Fibroblast of skin of left biceps (primary cell): ENCODE results near the gene MKS1.

Experiments
- DNase-seq, 2 experiments: peaks; one replicate each; pipeline ENCODE4 v3.0.0-alpha.2; 2013; ENCODE audit warnings: low read depth in 2 of 2

Gene MKS1

DNA sequence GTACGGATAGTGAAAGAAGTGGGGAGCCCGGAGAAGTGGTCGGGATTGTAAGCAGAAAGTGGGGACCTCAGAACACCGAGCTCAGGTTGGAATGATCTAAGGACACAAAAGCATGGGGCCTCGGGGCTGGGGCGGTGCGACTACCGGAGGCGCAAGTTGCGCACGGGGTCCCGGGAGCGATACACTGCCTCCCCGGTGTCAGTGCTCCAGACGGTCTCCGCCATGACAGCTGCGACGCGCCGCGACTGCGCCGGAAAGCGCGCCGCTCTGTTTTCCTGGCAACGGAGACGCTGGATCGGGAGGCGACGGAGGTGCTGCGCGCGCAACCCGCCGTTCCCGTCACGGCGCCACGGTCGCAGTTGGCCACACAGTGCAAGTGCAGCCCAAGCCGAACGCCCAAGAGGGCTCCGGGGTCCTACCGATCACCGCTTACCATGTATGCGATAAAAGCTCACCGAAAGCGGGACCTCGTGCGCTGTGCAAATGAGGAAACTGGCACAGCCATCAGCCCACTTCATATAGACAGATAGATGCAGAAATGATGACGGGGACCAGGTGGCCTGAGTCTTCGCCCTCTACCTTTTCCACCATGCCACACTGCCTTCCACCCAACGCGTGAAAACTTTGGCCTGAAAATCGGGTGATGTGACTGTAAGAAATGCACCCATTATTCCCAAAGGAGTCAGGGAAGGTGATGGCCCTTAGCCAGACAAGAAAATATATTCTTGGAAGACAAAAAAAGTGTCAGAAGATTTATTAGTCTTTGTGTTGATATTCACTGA is at the start of gene MKS1:
Gene MKS1, minus strand, starts transcription at position 249 of the 782 bp plus-strand sequence. Its CDS starts 25 bp downstream, at position 224.
- peak; percentile 67 to 69 for DNase-seq

DNA sequence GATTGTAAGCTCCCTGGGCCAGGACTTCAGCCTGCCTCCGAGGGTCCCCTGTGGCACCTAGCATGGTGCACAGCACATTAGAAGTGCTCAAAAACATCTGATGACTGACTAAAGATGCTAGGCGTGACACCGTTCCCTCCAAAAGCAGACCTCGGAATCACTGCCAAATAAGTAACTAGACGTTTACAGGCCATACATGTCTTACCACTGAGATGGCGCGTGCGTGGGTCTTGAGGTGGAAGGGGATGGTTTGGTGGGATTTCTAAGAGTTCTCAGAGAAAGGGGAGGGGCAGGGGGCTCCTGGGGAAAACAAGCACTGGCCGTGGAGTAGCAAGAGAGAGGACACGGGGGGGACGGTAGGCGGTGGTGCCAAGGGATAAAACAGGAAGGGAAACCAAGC is 49.3 kb upstream of the MKS1 start:
- DNase-seq, result no peak

DNA sequence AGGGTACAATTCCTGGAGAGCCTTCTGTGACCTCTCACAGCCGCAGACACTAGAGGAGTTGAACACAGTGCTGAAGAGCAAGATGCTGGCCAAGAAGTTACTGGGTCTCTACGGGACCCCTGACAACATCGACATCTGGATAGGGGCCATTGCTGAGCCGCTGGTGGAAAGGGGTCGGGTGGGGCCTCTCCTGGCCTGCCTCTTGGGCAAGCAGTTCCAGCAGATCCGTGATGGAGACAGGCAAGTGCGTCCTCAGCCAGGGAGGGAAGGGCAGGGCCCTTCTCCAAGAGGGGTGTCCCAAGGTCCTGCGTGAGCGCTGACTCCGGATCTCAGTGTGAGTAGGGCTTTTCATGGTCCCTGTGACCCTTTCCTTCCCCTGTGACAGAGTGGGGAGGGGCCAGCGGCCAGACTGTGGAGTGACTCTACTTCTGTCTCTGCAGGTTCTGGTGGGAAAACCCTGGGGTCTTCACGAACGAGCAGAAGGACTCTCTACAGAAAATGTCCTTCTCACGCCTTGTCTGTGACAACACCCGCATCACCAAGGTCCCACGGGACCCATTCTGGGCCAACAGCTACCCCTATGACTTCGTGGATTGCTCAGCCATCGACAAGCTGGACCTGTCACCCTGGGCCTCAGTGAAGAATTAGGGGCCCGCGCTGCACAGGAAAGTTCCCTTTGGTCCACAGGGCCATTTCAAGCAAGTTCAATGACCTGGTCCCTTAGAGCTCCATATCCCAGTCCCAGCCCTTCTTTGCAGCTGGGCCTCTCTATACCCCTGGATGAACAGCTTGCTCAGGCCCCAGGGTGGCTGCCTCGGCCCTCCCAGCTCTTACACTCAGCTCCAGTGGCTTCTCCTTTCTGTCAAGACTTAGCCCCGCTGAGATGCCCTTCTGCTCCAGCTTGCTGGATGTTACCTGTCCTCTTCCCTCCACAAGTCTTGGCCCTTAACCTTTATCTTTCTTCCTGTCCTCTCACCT is 48.6 kb upstream of the MKS1 start:
- no peak for DNase-seq

DNA sequence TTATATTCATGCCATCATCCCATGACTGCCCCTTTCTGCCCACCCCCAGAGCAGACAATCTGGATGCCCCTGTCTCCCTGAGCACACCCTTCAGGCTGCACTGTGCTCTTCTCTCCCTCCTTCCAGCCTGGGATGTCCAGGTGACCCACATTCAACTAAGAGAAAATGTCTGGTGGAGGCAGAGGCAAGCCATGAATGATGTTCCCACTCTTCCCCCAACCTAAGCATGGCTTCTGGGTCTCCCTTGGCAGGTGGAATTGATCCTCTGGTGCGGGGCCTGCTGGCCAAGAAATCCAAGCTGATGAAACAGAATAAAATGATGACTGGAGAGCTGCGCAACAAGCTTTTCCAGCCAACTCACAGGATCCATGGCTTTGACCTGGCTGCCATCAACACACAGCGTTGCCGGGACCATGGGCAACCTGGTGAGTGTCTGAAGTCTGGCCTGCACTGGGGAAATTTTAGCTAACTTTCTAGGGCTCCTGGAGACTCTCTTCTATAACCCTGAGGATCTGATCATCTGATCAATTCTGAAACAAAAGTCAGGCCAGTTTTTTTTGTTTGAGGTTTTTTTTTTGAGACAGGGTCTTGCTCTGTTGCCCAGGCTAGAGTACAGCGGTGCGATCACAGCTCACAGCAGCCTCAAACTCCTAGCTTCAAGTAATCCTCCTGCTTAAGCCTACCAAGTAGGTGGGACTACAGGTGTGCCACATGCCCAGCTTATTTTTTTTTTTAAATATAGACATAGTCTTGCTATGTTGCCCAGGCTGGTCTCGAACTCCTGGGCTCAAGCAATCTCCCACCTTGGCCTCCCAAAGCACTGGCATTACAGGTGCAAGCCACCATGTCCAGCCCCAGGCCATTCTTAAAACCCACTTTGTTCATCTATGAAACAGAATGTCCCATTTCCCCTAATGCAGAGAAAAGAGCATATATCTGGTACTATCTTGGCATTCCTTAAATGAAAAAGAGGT is 47.1 kb upstream of the MKS1 start:
- DNase-seq, result no peak

DNA sequence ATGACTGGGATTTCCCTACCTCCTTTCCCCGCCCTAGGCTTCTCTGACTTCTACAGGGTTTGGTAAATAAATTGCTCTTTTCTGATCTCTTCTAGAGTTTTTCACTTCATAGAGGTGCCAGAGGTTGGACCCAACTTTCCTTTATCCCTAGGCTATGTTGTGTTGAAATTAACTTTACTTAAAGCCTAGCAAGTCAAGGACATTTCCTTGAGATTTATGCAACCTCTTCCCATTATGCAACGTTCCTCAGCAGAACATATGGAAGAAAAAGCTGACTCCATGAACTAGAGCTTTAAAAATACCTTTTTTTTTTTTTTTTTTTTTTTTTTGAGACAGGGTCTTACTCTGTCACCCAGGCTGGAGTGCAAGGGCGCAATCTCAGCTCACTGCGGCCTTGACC is 46.2 kb upstream of the MKS1 start:
- DNase-seq, result no peak

DNA sequence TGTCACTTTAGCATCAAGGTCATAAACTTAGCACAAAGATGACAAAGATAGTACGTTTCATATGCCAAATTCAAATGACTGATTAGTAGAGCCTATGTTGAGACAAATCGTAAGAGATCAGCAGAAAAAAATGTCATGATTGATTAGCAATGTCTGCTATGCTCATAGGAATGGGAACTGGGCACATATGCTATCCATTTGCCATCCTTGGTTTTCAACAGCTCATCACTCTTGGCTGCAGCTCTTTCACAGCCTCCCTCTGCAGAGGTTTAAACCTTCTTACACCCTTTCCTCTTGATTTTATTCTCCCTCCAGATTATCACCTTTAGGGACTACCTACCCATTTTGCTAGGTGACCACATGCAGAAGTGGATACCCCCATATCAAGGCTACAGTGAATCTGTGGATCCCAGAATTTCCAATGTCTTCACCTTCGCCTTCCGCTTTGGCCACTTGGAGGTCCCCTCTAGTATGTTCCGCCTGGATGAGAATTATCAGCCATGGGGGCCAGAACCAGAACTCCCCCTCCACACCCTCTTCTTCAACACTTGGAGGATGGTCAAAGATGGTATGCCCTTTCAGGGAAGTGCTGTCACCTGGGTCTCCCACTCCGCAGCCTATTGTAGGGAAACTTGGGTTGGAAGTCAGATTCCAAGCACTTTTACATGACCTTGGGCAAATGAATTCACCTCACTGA is 45.5 kb upstream of the MKS1 start:
- DNase-seq, result no peak

DNA sequence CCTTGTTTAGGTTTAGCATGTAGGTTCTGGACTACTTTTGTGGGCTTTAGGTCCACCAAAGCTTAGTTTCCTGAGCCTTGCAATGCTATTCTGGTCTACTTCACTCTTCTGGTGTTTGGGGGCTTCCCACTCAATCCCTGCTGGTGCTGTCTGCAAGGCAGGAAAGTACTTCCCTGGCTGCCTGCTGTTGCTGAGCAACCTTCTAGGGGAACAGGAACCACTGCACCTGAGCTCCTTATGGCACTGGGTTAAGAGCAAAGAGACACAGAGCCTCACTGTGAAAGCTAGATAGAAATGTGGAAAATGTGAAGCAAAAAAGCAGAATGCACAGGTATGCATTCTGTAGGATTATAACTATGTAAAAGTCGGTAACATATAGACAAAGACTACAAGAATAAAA is 44.7 kb upstream of the MKS1 start:
- DNase-seq, result no peak

DNA sequence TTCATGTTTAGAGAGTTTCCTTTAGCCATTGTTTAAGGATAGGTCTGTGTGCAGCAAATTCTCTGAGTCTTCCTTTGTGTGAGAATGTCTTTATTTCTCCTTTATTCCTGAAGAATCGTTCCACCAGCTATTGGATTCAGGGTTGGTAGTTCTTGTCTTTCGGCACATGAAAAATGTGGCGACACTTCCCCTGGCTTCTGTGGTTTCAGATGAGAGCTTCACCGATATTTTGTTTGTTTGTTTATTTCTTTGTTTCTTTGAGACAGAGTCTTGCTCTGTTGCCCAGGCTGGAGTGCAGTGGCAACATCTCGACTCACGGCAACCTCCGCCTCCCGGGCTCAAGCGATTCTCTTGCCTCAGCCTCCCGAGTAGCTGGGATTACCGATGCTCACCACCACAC is 43.1 kb upstream of the MKS1 start:
- no peak for DNase-seq

DNA sequence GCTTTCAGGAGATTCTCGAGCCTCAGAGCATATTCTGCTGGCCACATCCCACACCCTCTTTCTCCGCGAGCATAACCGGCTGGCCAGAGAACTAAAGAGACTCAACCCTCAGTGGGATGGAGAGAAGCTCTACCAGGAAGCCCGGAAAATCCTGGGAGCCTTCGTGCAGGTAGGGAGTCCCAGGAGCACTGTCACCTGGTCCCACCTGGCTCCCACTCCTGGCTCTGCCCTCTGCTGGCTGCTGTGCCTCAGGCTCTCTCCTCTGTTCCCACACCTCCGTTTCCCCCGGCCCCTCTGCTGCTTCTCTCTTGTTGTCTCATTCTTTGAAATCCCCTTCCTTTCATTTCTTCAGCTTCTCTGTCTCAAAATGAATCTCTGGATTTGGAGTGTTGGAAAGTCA is 35.7 kb upstream of the MKS1 start:
- DNase-seq, result no peak

DNA sequence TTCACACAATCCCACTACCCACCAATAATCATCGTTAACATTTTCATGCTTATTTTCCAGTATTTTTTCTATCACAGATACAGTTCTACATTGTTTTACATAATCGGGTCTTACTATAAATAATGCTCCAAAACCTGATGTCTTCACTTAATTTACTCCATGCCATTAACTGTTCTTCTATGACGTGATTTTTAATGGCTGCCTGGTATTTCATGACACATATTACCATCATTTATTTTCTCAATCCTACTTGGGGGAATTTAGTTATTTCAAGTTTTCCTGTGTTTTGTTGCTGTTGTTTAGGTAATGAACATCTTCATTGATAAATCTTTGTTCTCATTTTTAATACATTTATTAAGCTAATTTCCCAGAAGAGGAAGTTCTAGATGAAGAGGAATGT is 34.0 kb upstream of the MKS1 start:
- DNase-seq, result no peak

DNA sequence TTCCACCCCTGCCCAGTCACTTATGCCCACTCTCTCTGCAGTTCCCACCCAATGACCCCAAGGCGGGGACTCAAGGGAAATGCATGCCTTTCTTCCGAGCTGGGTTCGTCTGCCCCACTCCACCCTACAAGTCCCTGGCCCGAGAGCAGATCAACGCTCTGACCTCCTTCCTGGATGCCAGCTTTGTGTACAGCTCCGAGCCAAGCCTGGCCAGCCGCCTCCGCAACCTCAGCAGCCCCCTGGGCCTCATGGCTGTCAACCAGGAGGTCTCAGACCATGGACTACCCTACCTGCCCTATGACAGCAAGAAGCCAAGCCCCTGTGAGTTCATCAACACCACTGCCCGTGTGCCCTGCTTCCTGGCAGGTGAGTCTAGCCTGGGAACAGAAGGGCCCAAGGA is 33.1 kb upstream of the MKS1 start:
- no peak for DNase-seq

DNA sequence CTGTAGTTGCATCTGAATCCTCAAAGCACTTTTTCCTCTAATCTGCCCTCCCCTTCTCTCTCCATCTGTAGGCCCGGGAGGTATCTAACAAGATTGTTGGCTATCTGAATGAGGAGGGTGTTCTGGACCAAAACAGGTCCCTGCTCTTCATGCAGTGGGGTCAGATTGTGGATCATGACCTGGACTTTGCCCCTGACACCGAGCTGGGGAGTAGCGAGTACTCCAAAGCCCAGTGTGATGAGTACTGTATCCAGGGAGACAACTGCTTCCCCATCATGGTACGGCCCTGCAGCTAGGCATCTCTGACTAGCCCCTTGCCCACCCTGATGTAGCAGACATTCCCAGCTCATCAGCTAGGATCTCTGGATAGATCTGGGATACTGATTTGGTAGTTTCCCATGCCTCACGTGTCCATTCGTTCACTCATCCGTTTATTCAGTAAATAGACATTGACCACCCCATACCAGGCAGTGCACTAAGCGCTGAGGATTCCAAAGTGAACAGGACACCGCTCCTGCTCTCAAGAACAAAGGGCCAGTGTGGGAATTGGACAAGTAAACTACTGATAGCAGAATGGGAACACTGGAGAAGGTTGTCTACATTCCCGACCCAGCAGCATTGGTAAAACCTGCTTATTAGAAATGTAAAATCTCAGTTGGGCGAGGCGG is 31.4 kb upstream of the MKS1 start:
- DNase-seq, result no peak

DNA sequence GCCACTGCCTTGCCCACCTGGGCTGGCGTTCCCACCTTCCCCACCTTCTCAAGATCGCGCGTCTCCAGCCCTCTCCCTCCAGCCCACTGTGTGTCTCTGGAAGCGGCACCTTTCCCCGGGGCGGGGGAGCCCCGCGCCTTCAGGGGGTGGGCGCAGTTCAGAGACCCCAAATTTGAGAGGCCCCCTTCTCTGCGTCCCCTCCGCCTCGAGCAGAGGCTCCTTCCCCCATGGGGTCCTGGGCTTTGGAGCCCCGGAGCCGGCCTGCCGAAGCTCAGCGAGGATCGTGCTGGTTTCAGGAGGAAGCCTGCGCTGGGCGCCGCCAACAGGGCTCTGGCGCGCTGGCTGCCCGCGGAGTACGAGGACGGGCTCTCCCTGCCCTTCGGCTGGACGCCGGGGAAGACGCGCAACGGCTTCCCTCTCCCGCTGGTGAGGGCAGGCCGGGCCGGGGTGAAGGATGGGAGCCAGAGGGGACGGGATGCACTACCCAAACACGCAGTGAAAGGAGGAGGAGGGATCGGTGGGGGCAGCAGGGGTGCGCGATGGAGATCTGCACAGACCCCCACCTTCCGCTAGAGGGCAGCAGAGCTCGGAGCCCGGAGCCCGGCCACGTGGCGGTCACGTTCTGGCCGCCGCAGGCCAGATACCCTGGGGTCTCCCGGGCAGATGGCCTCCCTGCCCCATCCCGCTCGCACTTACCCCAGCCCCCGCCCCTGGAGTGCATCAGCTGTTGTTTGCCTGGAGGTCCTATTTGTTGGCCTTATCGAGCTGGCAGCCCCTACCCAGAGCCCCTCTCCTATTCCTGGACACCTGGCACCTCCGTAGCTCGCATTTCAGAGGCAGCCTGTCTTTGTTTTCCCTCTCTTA is 30.4 kb upstream of the MKS1 start:
- DNase-seq, result peak; percentile 5 to 16

DNA sequence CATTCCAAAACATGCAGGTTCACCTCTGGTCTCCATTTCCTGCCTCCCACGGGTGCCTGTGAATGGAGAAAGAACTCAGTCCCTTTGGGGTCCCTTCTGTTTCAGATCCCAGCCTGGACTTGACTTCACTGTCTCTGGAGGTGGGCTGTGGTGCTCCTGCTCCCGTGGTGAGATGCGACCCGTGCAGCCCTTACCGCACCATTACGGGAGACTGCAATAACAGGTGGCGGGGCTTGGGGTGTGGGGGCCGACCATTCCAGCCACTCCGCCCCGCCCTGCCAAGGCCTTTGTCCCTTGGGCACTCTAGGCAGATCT is 29.9 kb upstream of the MKS1 start:
- DNase-seq, result no peak

DNA sequence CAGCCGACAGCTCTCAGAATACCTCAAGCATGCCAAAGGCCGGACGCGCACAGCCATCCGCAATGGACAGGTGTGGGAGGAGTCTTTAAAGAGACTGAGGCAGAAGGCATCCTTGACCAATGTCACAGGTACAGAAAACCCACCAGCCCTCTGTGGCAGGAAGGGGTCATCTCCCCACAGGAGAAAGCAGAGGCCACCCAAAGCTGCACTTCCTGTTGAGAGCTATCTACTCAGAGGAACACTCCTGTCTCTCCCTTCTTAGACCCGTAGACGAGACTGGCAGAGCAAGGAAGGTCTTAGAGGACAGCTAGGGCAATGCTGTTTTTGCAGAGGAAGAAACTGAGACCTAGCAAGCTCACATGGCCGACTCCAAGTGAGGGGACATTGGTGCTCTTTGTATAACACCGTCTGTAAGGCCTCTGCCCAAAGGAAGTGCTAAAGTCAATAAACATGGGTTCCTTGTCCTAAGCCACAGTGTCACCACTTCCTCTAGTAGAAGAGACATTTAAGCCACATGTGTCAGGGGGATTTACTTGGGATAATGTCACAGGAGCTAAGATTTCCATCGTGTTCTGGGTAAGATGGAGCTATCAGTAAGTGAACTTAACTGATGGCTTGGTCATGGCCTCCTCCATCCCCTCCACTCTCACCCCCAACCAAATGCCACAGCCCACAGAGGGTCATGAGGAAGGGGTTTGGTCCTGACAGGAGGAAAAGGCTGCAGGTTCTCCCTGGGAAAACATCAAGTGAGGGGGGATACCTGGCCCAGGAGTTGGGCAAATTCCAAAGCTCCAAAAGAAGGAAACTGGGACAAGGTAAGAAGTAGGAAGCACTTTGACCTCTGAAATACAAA is 28.7 kb upstream of the MKS1 start:
- no peak for DNase-seq

DNA sequence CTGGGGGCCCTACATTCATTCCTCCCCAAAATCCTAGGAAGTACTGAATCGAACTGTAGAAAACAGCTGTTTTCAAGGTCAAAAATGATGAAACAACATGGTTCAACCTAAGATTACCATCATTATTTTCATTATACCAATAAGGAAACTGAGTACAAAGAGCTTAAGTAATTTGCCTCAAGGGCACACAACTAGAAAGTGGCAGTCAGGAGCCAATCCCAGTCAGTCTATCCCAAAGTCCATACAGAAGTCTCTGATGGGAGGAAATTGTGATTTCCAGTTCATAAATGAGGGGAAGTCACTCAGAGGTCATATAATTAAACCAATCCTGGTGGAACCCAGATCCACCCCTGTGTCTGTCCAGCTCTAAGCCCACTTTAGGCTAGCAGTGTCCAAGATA is 27.7 kb upstream of the MKS1 start:
- no peak for DNase-seq

DNA sequence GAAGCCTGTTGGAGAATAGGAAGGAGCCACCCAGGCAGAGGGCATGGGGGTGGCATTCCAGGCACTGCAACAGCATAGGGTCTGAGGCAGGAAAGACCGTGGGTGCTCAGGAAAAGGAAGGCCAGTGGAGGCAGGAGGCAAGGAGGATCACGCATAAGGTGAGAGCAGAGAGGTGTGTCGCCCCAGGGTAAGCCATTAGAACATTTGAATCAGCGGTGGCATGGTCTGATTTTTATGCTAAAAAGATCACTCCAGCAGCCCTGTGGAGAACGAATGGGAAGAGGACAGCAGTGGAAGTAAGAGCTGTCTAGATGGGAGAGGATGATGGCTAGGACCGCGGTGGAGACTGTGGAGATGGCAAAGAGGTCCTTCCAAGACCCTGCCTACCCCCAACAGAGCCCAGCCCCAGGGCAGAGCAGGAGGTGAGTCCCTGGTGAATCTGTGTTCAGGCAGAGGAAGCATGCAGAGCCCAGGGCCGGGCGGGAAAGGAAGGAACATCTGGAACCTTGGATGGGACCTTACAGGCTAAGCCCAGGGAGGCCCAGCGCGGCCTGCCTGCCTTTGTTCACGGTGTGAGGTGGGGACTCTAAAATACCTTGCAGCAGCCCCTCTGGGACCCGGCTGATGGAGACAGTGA is 27.2 kb upstream of the MKS1 start:
- DNase-seq, result no peak

DNA sequence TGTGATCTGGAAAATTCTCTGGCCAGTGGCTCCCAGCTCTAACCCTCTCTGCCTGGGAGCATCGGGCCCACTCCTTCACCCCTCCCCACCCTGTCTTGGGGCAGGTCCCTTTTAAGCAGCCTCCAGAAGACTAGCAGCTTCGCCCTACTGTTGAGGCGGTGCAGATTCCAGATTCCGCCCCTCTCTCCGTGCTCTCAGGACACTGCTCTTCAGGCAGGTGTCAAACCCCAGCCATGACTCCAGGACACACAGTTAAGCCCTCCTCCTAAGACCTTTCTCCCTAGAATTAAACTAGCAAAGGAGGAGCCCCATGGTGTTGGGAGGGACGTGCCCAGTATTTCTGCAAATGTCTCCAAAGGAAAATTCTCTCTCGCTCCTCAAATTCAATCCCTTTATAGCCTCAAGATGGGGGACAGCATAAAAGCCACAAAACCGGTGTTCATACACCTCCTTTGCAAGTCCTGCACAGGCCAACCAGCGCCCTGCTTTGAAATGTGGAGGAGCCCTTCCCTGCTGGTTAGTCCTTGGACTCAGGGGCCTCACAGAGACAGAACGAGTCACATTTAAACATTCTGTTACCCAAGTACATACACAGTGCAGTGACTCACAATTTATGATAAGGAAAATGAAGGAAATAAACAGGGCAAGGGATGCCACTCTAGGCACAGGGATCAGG is 26.5 kb upstream of the MKS1 start:
- no peak for DNase-seq
